ENCODE results near the gene AUTS2.
"Not testable (repeated sequence)": the region's sequence is repeated elsewhere in the genome, so short reads cannot be mapped to it uniquely, and the experiment has no call there.

AUTS2 gene

GRCh38 chr7:70637726-70638125 lies 1039.5 kb downstream of the AUTS2 start:
- DNase-seq (ENCODE audit: insufficient read length) (no peak), FAIRE-seq (no peak)
- TF ChIP-seq POLR2AphosphoS5 (IDR thresholded peaks at IDR 0.05; ENCODE audit: low read depth, low read length) (no peak), POLR2A (IDR thresholded peaks at IDR 0.05; ENCODE audit: low read depth, low read length) (no peak), TAF1 (IDR thresholded peaks at IDR 0.05; ENCODE audit: borderline replicate concordance, low read depth, low read length) (no peak)

GRCh38 chr7:70638158-70639107 lies 1040.2 kb downstream of the AUTS2 start:
- FAIRE-seq (no peak), DNase-seq (ENCODE audit: insufficient read length) (no peak)
- TF ChIP-seq POLR2A (IDR thresholded peaks at IDR 0.05; ENCODE audit: low read depth, low read length): no peak
- TF ChIP-seq TAF1 (IDR thresholded peaks at IDR 0.05; ENCODE audit: borderline replicate concordance, low read depth, low read length): no peak
- TF ChIP-seq POLR2AphosphoS5 (IDR thresholded peaks at IDR 0.05; ENCODE audit: low read depth, low read length): no peak

GRCh38 chr7:70640266-70640833 lies 1042.1 kb downstream of the AUTS2 start:
- no peak for DNase-seq (ENCODE audit: insufficient read length)
- TF ChIP-seq POLR2AphosphoS5 (IDR thresholded peaks at IDR 0.05; ENCODE audit: low read depth, low read length) (no peak), TAF1 (IDR thresholded peaks at IDR 0.05; ENCODE audit: borderline replicate concordance, low read depth, low read length) (no peak), POLR2A (IDR thresholded peaks at IDR 0.05; ENCODE audit: low read depth, low read length) (no peak)
- no peak for FAIRE-seq

DNA sequence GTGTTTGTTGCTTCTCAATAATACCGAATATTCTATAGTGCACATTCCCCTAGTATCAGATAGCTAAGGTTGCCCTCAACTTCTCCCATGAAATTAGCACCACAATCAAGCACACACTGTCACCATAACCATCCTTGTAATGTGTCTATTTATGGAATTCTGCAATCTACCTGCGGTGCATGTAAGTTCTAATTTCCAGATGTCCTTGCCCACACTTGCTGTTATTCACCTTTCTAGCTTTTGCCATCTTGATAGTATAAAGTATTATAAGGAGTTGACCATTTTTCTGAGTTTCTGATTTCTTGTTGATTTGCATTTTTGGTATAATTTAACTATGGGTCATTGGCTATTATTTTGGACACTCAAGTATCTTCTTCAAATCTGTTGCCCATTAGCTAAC lies 1043.6 kb downstream of the AUTS2 start:
- FAIRE-seq (no peak), DNase-seq (ENCODE audit: insufficient read length) (no peak)
- no peak for TF ChIP-seq POLR2A (IDR thresholded peaks at IDR 0.05; ENCODE audit: low read depth, low read length)
- TF ChIP-seq TAF1 (IDR thresholded peaks at IDR 0.05; ENCODE audit: borderline replicate concordance, low read depth, low read length): no peak
- TF ChIP-seq POLR2AphosphoS5 (IDR thresholded peaks at IDR 0.05; ENCODE audit: low read depth, low read length): no peak

DNA sequence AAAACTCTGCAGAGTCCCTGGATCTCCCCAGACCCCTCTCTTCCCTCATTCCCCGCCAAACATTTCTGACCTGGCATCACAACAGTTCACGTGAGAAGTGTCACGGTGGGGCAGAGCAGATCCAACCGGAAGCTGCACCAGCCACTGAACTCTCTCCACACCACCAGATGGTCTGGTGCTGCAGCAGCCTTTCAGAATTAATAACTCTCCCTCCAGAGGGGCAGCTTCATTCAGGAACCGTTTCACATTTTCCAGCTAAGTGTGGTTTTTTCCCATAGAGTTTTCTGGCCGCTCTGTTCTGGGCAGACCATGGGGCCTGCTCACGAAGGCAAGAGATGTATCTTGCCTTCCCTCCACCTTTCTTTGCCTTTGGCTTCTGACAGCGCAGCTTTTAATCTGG lies 1047.0 kb downstream of the AUTS2 start:
- TF ChIP-seq TAF1 (IDR thresholded peaks at IDR 0.05; ENCODE audit: borderline replicate concordance, low read depth, low read length): no peak
- FAIRE-seq (no peak), DNase-seq (ENCODE audit: insufficient read length) (no peak)

DNA sequence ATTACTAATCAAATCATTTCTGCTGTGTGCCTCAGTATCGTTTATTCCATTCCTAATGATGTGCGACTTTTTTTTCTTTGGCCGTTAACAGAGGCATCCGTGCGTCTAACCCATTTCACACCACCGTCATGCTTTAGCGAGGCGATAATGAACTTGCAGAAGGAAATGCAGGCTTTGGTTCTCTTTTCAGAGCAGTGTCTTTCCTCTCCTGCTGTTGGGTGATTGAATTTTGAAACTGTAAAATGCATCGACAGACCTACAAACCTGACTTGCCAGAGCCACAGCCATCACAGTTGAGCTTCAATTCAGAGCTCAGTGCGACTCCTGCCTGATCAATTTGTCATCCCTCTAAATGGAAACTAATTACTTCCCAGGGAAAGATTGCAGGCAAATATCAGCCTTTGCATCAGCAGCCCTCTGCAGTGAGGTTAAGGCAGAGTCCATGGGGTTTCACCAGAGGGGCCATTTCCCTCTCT lies 1047.6 kb downstream of the AUTS2 start:
- TF ChIP-seq TAF1 (IDR thresholded peaks at IDR 0.05; ENCODE audit: borderline replicate concordance, low read depth, low read length): no peak
- no peak for TF ChIP-seq POLR2A (IDR thresholded peaks at IDR 0.05; ENCODE audit: low read depth, low read length)
- TF ChIP-seq POLR2AphosphoS5 (IDR thresholded peaks at IDR 0.05; ENCODE audit: low read depth, low read length): no peak
- DNase-seq (ENCODE audit: insufficient read length) (no peak), FAIRE-seq (no peak)

DNA sequence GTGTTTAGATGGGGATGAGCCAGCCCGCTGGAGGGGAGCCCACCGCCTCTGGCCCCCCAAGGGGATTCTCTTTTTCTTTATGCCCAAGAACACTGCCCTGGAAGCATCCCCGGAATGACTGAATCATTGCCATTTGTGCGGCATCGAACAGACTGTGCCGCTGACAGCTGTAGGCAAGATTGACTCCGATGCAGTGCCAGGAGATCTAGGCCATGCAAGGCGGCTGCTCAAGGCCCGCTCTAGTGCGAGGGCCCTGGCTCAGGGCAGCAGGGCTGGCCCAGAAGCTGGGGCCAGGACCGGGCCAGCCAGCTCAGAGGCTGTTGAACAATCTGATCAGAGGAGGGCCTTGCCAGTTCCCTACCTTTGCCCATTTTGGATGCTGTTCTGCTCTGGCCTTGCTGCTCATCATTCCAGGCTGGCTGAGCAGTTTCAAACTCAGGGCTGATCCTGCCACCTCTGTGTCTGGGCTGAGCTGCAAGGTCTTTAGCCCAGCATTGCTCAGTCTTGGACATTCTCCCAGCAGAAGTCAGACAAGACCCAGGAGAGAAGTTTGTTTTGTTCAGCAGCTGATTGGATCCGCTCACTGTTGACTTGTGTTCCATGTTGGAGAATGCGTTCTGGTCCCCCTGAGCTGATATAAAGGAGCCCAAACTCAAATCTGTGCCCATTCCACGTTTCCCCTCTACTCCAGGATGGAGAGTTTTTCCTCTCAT lies 1048.4 kb downstream of the AUTS2 start:
- no peak for DNase-seq (ENCODE audit: insufficient read length)
- TF ChIP-seq POLR2A (IDR thresholded peaks at IDR 0.05; ENCODE audit: low read depth, low read length): no peak
- no peak for TF ChIP-seq POLR2AphosphoS5 (IDR thresholded peaks at IDR 0.05; ENCODE audit: low read depth, low read length)
- no peak for TF ChIP-seq TAF1 (IDR thresholded peaks at IDR 0.05; ENCODE audit: borderline replicate concordance, low read depth, low read length)
- no peak for FAIRE-seq

- DNase-seq (ENCODE audit: insufficient read length): no peak
- FAIRE-seq: no peak
Observed at GRCh38 chr7:70647801-70648498, 1049.7 kb downstream of the AUTS2 start.

GRCh38 chr7:70648499-70648861 lies 1050.2 kb downstream of the AUTS2 start:
- DNase-seq (ENCODE audit: insufficient read length); FAIRE-seq: not testable (repeated sequence)

More at GRCh38 chr7:70647801-70648498, 1049.7 kb downstream of the AUTS2 start:
- TF ChIP-seq TAF1 (IDR thresholded peaks at IDR 0.05; ENCODE audit: borderline replicate concordance, low read depth, low read length) (no peak), POLR2A (IDR thresholded peaks at IDR 0.05; ENCODE audit: low read depth, low read length) (no peak), POLR2AphosphoS5 (IDR thresholded peaks at IDR 0.05; ENCODE audit: low read depth, low read length) (no peak)

DNA sequence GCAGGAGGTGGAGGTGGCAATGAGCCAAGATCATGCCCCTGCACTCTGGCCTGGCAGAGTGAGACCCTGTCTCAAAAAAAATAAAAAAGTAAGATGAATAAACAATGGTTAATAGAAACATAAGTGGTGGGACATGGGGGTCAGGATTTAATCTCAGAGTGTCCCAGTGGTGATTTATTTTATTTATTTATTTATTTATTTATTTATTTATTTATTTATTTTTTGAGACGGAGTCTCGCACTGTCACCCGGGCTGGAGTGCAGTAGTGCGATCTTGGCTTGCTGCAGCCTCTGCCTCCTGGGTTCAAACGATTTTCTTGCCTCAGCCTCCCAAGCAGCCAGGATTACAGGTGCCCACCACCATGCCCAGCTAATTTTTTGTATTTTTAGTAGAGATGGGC lies 1051.0 kb downstream of the AUTS2 start:
- TF ChIP-seq POLR2AphosphoS5 (IDR thresholded peaks at IDR 0.05; ENCODE audit: low read depth, low read length) (no peak), POLR2A (IDR thresholded peaks at IDR 0.05; ENCODE audit: low read depth, low read length) (no peak), TAF1 (IDR thresholded peaks at IDR 0.05; ENCODE audit: borderline replicate concordance, low read depth, low read length) (no peak)
- FAIRE-seq: no peak
- DNase-seq (ENCODE audit: insufficient read length): no peak

GRCh38 chr7:70654146-70654545 lies 1055.9 kb downstream of the AUTS2 start:
- TF ChIP-seq POLR2AphosphoS5 (IDR thresholded peaks at IDR 0.05; ENCODE audit: low read depth, low read length) (no peak), TAF1 (IDR thresholded peaks at IDR 0.05; ENCODE audit: borderline replicate concordance, low read depth, low read length) (no peak)
- DNase-seq (ENCODE audit: insufficient read length) (no peak), FAIRE-seq (no peak)
